Endothelial cell of umbilical vein (primary cell): ENCODE results near the gene DNAH10. TPM values are rescaled to one million over a fixed set of nuclear protein-coding genes. Genes with fewer than 3 reads are reported as not detected.

ENCODE experiments used
- BruUV-seq: library from RNA; stranded (reverse); fragments of 400-500 nt; replicated peaks from 2 replicates; lab custom pipeline; 2021; lab: Mats Ljungman, UMichigan
- CTCF ChIA-PET: fragments of 300-600, 350-600 bp; sonication (Branson Sonifier 250); formaldehyde crosslinking; loops from one replicate; lab custom pipeline; 2021; ENCODE audit warnings: antibody characterized with exemption, inconsistent platforms; lab: Charles Lee
- POLR2A ChIA-PET: fragments of 300-600, 350-600 bp; sonication (Branson Sonifier 250); formaldehyde crosslinking; loops from one replicate; lab custom pipeline; 2021; ENCODE audit warnings: antibody characterized with exemption, inconsistent platforms; lab: Charles Lee
- DNase-seq: peaks from one replicate; pipeline ENCODE4 v3.0.0-alpha.2; 2011; ENCODE audit warnings: low read depth, low spot score
- FAIRE-seq: peaks from 2 replicates; lab custom pipeline; 2011; peaks lifted over from hg19 to GRCh38; lab: Jason Lieb, UNC
- H2AFZ ChIP-seq: 2 replicates; pipeline ENCODE4 v1.6.0; 2012; ENCODE audit warnings: low read depth, low read length, control low read depth, inconsistent platforms
- H3K27ac ChIP-seq: 2 replicates; pipeline ENCODE4 v1.5.1; 2011; ENCODE audit warnings: low read depth, mild to moderate bottlenecking, control low read depth, low read length, moderate library complexity; ENCODE audit not compliant: insufficient read depth
- H3K27me3 ChIP-seq, 2 experiments: 2 replicates each; pipeline versions ENCODE4 v1.6.0 to v1.6.1; 2011; ENCODE audit warnings: low read length in 2 of 2, mixed read lengths in 1 of 2; ENCODE audit not compliant: control insufficient read depth in 2 of 2, insufficient read depth in 2 of 2
- H3K36me3 ChIP-seq, 2 experiments: 2 replicates in 1 of 2; 3 replicates in 1 of 2; pipeline ENCODE4 v1.5.1; 2011; ENCODE audit warnings: low read length in 2 of 2, mild to moderate bottlenecking in 1 of 2, moderate library complexity in 1 of 2; ENCODE audit not compliant: control insufficient read depth in 2 of 2, insufficient read depth in 2 of 2; ENCODE audit errors: extremely low read depth in 1 of 2
- H3K4me1 ChIP-seq: 3 replicates; pipeline ENCODE4 v1.5.1; 2011; ENCODE audit warnings: mild to moderate bottlenecking, low read length; ENCODE audit not compliant: control insufficient read depth, insufficient read depth; ENCODE audit errors: extremely low read depth
- H3K4me2 ChIP-seq: 2 replicates; pipeline ENCODE4 v1.6.1; 2011; ENCODE audit warnings: low read length, control low read depth, mixed read lengths; ENCODE audit not compliant: insufficient read depth
- H3K4me3 ChIP-seq, 3 experiments: fragments of 200-600 bp in 1 of 3; sonication (generic), shearing (Covaris generic) in 1 of 3; replicated peaks in 1 of 3; 2 replicates each; pipeline ENCODE4 v1.5.1; 2011 to 2016; ENCODE audit warnings: control low read depth in 3 of 3, low read length in 3 of 3, mild to moderate bottlenecking in 2 of 3, inconsistent platforms in 1 of 3, low read depth in 1 of 3, moderate library complexity in 1 of 3; ENCODE audit not compliant: insufficient read depth in 1 of 3
- H3K79me2 ChIP-seq: 2 replicates; pipeline ENCODE4 v1.6.0; 2012; ENCODE audit warnings: low read length, inconsistent platforms; ENCODE audit not compliant: control insufficient read depth, insufficient read depth
- H3K9ac ChIP-seq: replicated peaks from 2 replicates; pipeline ENCODE3; 2011; ENCODE audit warnings: low read length, control low read depth; ENCODE audit not compliant: insufficient read depth; ENCODE audit errors: extremely low read depth
- H3K9me1 ChIP-seq: replicated peaks from 3 replicates; pipeline ENCODE4 v1.6.0; 2011; ENCODE audit warnings: mild to moderate bottlenecking, low read length; ENCODE audit not compliant: control insufficient read depth, insufficient read depth; ENCODE audit errors: extremely low read depth
- H3K9me3 ChIP-seq: replicated peaks from 2 replicates; pipeline ENCODE4 v1.5.1; 2012; ENCODE audit warnings: low read length, inconsistent platforms; ENCODE audit not compliant: control insufficient read depth, insufficient read depth
- H4K20me1 ChIP-seq: replicated peaks from 2 replicates; pipeline ENCODE3; 2011; ENCODE audit warnings: mild to moderate bottlenecking, low read length; ENCODE audit not compliant: control insufficient read depth, insufficient read depth; ENCODE audit errors: extremely low read depth
- CTCF ChIP-seq, 2 donors: IDR thresholded peaks; 1 replicate in 1 of 2; 2 replicates in 1 of 2; pipeline ENCODE4 v1.5.1; 2011; ENCODE audit warnings: low read length in 2 of 2, mild to moderate bottlenecking in 2 of 2, moderate library complexity in 2 of 2, control low read depth in 1 of 2, inconsistent platforms in 1 of 2, low read depth in 1 of 2; ENCODE audit not compliant: insufficient read depth in 1 of 2; ENCODE audit errors: extremely low read depth in 1 of 2
- EZH2 ChIP-seq: IDR thresholded peaks from 2 replicates; pipeline ENCODE4 v1.6.1; 2012; ENCODE audit warnings: borderline replicate concordance, low read depth, mild to moderate bottlenecking, moderate library complexity, low read length, inconsistent platforms; ENCODE audit not compliant: severe bottlenecking
- FOS ChIP-seq: IDR thresholded peaks from 2 replicates; pipeline ENCODE4 v1.6.1; 2011; ENCODE audit warnings: mild to moderate bottlenecking, low read length, moderate library complexity, borderline replicate concordance; ENCODE audit not compliant: insufficient read depth
- GATA2 ChIP-seq: IDR thresholded peaks from 2 replicates; pipeline ENCODE4 v1.7.0; 2011; ENCODE audit warnings: low read depth, mild to moderate bottlenecking, moderate library complexity, mixed read lengths, low read length; ENCODE audit not compliant: insufficient read length, insufficient read depth
- JUN ChIP-seq: IDR thresholded peaks from 2 replicates; pipeline ENCODE4 v1.6.1; 2011; ENCODE audit warnings: borderline replicate concordance, low read depth; ENCODE audit not compliant: insufficient read length, insufficient read depth
- MAX ChIP-seq: IDR thresholded peaks from 2 replicates; pipeline ENCODE4 v1.6.1; 2011; ENCODE audit not compliant: insufficient read depth, insufficient read length
- MYC ChIP-seq: IDR thresholded peaks from one replicate; pipeline ENCODE4 v1.6.1; 2011; ENCODE audit warnings: mild to moderate bottlenecking, low read depth, low read length
- POLR2A ChIP-seq: IDR thresholded peaks from 2 replicates; pipeline ENCODE4 v1.6.1; 2012; ENCODE audit warnings: low read depth, mild to moderate bottlenecking, control low read depth, low read length
- POLR2AphosphoS5 ChIP-seq: IDR thresholded peaks from 2 replicates; pipeline ENCODE4 v1.6.1; 2012; ENCODE audit warnings: low read depth, mild to moderate bottlenecking, control low read depth, low read length, moderate library complexity; ENCODE audit not compliant: insufficient read depth
- dilution Hi-C: fragments of 300-500 bp; cut with MboI; formaldehyde crosslinking; loops from one replicate; pipeline ENCODE4 v1.15.0; 2019; ENCODE audit warnings: low sequenced_read_pairs; ENCODE audit not compliant: extremely low pct_ligation_motif_present
- intact Hi-C: fragments of 100-400 bp; cut with micrococcal nuclease; formaldehyde crosslinking; loops from one replicate; pipeline ENCODE4 v1.10.0; 2022
- polyA plus RNA-seq, 4 experiments: library from polyadenylated mRNA; depleted of rRNA in 3 of 4; stranded (reverse) in 3 of 4; unstranded in 1 of 4; fragments of >200 nt; gene quantifications; 2 replicates each; pipeline versions ENCODE4 v1.2.1 to v1.2.3, GENCODE V29; 2011 to 2012; ENCODE audit warnings: missing spikeins in 1 of 4
- total RNA-seq: library from RNA; stranded (reverse); gene quantifications from 2 replicates; pipeline ENCODE4 v1.2.3, GENCODE V29; 2021

Gene DNAH10
- total and polyA plus RNA-seq, 2 donors (not counting 3 experiments of a cell fraction or from before 2014, with no cell fraction given) = 0.04 to 0.31 TPM

- POLR2A ChIA-PET = no interaction called here
- Histone ChIP-seq H3K27ac (no peak overlapping the region), H4K20me1 (no peaks in the 10 kb centered on the region), H3K27me3 (no peaks in the 10 kb centered on the region), H2AFZ (no peak overlapping the region), H3K9me3 (no peaks in the 10 kb centered on the region), H3K9me1 (no peaks in the 10 kb centered on the region), H3K4me1 (no peaks in the 10 kb centered on the region), H3K36me3 (peaks cover 7 to 19% of the 10 kb centered on the region in 2 experiments), H3K4me3 (no peak overlapping the region), H3K79me2 (no peaks in the 10 kb centered on the region), H3K9ac (no peak overlapping the region), H3K4me2 (no peak overlapping the region)
- dilution Hi-C loops = no loop called here
- no TSS peak for BruUV-seq
- TF ChIP-seq POLR2AphosphoS5 (no peak), GATA2 (no peak), MYC (no peak), CTCF (IDR thresholded peaks at IDR 0.05; ENCODE audit: extremely low read depth in 1 of 2, insufficient read depth in 1 of 2, low read depth in 1 of 2, low read length in 2 of 2) (no peak), MAX (no peak), FOS (no peak), POLR2A (no peak), JUN (no peak), EZH2 (no peak)
- DNase-seq (no peak), FAIRE-seq (no peak)
- intact Hi-C loops = no loop called here
- CTCF ChIA-PET = no interaction called here
Observed at GRCh38 chr12:123754041-123754772, 7.9 kb upstream of the DNAH10 start.
